Head of caudate nucleus (tissue), 42 donors: Measurements from ENCODE around the gene ANKRD24.
"Not testable (repeated sequence)": the region's sequence is repeated elsewhere in the genome, so short reads cannot be mapped to it uniquely, and the experiment has no call there.

Experiments
- DNase-seq, 42 donors: peaks; one replicate each; pipeline versions ENCODE4 v3.0.0 to v3.0.0-alpha.2; 2020 to 2021; ENCODE audit warnings: mixed read lengths in 7 of 42
- intact Hi-C: fragments of 100-400 bp; cut with DNase I; formaldehyde crosslinking; loops from one replicate; pipeline ENCODE4 v1.15.0; 2022

The ANKRD24 gene

GRCh38 chr19:4182084-4182810 is at the start of gene ANKRD24, which contains the start of gene SIRT6:
Gene ANKRD24, plus strand, starts transcription at chr19:4182689. Its CDS starts 3,737 bp downstream, at chr19:4186426.
Gene SIRT6, minus strand, starts transcription at chr19:4182563. Its CDS starts 24 bp downstream, at chr19:4182539.
- intact Hi-C loops, result loop anchor here (5.0 kb wide), 2 partner anchors 60 to 195 kb away; partner anchors contain the start of genes EEF2 and MAP2K2
- DNase-seq, result peak; percentile 84 to 99 (median 97)

DNA sequence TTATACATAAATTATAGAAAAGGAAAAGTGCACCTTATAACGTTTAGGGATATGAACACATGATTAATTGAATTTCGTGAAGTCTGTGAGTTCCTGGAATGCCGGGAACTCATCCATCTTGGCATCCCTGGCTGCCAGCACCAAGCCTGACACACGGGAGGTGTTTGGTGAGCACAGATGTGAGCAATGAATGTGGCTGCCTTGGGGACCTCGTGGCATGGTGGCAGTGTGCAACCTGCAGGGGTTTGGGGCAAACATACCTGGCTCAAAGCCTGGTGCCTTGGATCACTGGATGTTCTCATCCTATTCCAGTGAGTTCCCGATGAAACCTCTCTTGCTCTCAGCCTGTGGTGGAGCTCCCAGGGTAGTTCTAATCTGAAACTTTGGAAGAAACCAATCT is 48.1 kb upstream of the ANKRD24 start:
- intact Hi-C loops, result no loop called here

GRCh38 chr19:4135386-4135785 is 47.1 kb upstream of the ANKRD24 start:
- intact Hi-C loops, DNase-seq: not testable (repeated sequence)

More for the DNA sequence above, 48.1 kb upstream of the ANKRD24 start:
- no peak for DNase-seq

DNA sequence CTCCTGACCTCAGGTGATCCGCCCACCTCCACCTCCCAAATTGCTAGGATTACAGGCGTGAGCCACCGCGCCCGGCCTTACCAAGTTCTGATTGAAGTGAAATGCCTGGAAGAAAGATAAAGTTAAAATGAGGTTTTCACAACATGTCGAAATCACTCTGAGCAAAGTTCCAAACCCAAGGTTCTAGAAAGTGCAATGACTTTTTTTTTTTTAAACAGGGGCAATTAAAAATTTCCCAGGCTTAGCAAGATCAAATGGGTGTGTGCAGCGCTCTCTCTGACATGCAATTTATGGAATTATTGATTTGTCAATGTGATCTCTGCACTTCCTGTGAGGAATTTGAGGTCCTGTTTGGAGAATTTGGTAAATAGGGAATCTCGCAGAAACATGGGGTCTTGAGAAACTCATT is 45.8 kb upstream of the ANKRD24 start:
- intact Hi-C loops, result no loop called here
- DNase-seq, result no peak

DNA sequence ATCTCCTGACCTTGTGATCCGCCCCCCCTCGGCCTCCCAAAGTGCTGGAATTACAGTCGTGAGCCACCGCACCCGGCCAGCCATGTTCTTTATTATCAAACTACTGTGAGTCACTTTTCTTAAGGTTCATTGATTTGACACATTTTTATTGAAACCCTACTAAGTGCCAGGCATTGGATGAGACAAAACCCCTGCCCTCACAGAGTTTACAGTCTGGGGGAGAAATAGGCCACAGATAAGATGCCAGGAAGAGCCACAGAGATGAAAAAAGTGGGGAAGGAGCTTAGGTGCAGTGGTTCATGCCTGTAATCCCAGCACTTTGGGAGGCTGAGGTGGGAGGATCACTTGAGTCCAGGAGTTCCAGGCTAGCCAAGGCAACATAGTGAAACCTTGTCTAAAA is 44.0 kb upstream of the ANKRD24 start:
- no peak for DNase-seq
- intact Hi-C loops, result no loop called here

GRCh38 chr19:4139614-4140236 is 42.8 kb upstream of the ANKRD24 start:
- peak; percentile 33 to 92 (median 77) for DNase-seq

GRCh38 chr19:4140237-4140711 is 42.2 kb upstream of the ANKRD24 start:
- DNase-seq, result peak in 26 of 42 donors; percentile 10 to 71 (median 33)
- intact Hi-C loops, result no loop called here

More at GRCh38 chr19:4139614-4140236, 42.8 kb upstream of the ANKRD24 start:
- intact Hi-C loops, result no loop called here

DNA sequence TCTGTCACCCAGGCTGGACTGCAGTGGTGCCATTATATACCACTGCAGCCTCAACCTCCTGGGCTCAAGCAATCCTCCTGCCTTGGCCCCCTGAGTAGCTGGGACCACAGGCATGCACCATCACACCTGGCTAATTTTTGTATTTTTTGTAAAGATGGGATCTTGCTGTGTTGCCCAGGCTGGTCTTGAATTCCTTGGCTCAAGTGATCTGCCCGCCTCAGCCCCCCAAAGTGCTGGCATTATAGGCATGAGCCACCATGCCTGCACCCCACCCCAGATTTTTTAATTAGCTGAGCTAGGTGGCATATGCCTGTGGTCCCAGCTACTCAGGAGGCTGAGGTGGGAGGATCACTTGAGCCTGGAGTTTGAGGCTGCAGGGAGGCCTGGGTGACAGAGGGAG is 39.6 kb upstream of the ANKRD24 start:
- DNase-seq, intact Hi-C loops: not testable (repeated sequence)

- no peak for DNase-seq
- intact Hi-C loops, result no loop called here
These were observed 37.7 kb upstream of the ANKRD24 start for GRCh38 chr19:4144666-4145249.

DNA sequence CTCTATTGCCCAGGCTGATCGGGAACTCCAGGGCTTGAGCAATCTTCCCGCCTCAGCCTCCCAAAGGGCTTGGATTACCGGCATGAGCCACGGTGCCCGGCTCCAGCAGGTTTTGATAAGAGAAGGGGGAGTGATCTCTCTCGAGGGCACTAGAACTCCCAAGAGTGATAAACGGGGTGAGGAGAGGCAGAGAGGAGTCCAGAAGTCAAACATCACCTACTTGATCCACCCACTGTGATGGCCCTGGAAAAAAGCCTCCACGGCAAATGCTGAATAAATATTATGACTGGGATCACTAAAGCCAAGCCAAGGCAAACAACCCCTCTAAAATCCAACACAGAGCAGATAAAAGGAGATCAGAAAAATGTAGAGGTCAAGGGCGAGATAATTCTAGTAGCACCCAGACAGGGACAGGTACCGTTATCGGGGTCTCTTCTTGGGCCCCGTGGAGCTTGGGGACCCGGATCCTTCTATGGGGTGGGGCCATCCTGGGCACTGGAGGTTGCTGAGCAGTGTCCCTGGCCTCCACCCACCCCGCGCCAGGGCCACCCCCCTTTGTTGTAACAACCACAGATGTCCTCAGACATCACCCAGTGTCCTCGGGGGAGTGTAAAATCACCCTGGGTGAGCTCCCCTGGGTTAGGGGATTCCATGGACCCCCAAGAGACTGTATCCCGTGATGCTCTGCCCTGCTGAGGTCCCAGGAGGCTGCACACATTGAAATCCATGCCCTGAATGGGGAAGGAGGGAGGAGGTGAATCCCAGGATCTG is 32.8 kb upstream of the ANKRD24 start:
- DNase-seq, result no peak

GRCh38 chr19:4151623-4152022 is 30.9 kb upstream of the ANKRD24 start:
- intact Hi-C loops, result no loop called here
- no peak for DNase-seq

More for the DNA sequence above, 32.8 kb upstream of the ANKRD24 start:
- intact Hi-C loops, result no loop called here

DNA sequence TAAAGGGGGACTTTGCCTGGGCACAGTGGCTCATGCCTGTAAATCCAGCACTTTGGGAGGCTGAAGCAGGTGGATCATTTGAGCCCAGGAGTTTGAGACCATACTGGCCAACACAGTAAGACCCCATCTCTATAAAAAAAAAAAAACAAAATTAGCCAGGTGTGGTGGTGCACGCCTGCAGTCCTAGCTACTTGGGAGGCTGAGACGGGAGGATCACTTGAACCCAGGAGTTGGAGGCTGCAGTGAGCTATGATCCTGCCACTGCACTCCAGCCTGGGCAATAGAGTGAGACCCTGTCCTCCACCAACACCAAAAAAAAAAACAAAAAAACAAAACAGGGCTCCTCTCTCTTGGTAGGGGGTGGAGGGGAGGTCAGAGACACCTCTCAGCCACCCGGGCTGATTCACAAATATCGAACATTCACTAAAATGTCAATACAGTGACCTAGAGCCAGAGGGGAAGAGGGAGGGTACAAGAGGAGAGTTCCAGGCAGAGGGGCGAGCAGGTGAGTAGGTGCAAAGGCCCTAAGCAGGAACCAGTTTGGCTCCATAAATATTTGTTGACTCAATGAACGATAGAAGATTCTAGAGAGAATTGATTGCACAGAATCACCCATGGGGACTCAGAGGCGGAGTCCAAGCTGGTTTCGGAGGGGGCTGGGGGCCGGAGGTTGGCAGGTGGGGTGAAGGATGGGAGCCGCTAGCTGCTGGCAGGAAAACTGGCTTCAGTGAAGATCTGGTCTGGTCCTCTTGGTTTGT is 30.1 kb upstream of the ANKRD24 start:
- no peak for DNase-seq
- intact Hi-C loops, result no loop called here

GRCh38 chr19:4154571-4155312 is 27.7 kb upstream of the ANKRD24 start:
- intact Hi-C loops, result no loop called here
- DNase-seq, result no peak

DNA sequence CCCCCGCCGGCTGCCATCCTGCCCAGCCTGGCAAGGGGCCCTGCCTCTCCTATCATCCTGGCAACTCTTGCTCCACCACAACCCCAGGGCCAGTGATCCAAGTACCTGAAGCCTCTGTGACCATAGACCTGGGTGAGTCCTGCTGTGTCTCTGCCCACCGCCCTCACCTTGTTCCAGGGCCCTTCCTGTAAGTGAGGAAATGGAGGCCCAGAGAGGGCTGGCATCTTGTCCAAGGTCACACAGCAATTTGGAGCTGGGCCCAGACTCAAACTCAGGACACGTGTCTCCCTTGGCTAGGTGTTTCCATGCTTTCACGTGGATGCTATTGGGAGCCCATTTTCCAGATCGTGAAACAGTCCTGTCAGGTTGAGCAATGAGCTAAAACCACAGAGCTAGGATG is 25.3 kb upstream of the ANKRD24 start:
- intact Hi-C loops, result no loop called here
- no peak for DNase-seq

- intact Hi-C loops, DNase-seq: not testable (repeated sequence)
These were observed 24.5 kb upstream of the ANKRD24 start for GRCh38 chr19:4157971-4158370.

- intact Hi-C loops, result no loop called here
- no peak for DNase-seq
These were observed 20.9 kb upstream of the ANKRD24 start for GRCh38 chr19:4161415-4162077.

GRCh38 chr19:4164262-4164661 is 18.2 kb upstream of the ANKRD24 start:
- no peak for DNase-seq
- intact Hi-C loops, result no loop called here
